Adrenal gland (tissue), 12 donors: Measurements from ENCODE around the gene TRIO. TPM values are rescaled to one million over a fixed set of nuclear protein-coding genes. Genes with fewer than 3 reads are reported as not detected.

Source experiments
- DNase-seq, 7 donors: peaks; one replicate each; pipeline ENCODE4 v3.0.0-alpha.2; 2019 to 2020
- H3K27ac ChIP-seq, 5 donors: fragments of 200-600 bp; sonication (generic) in 4 of 5; 1 replicate in 3 of 5; 2 replicates in 2 of 5; pipeline versions ENCODE4 v1.5.1 to v1.8.0; 2016 to 2020; ENCODE audit warnings: mild to moderate bottlenecking in 1 of 5
- H3K27me3 ChIP-seq: fragments of 200-600 bp; 2 replicates; pipeline ENCODE4 v1.8.0; 2021
- H3K36me3 ChIP-seq, 2 donors: fragments of 200-600 bp; replicated peaks in 1 of 2; 1 replicate in 1 of 2; 2 replicates in 1 of 2; pipeline versions ENCODE4 v1.5.1 to v1.8.0; 2018 to 2022
- H3K4me1 ChIP-seq, 2 donors: fragments of 200-600 bp; replicated peaks in 1 of 2; 1 replicate in 1 of 2; 2 replicates in 1 of 2; pipeline versions ENCODE4 v1.5.1 to v1.8.0; 2018 to 2021
- H3K4me3 ChIP-seq, 4 donors: fragments of 200-600 bp; sonication (generic) in 3 of 4; one replicate each; pipeline ENCODE4 v1.5.1; 2016 to 2018
- H3K9me3 ChIP-seq, 3 donors: fragments of 200-600 bp; sonication (generic) in 1 of 3; replicated peaks in 1 of 3; 1 replicate in 2 of 3; 2 replicates in 1 of 3; pipeline versions ENCODE4 v1.5.1 to v1.8.0; 2016 to 2021
- CTCF ChIP-seq, 6 experiments: fragments of 450-650 bp in 4 of 6; fragments of 200-600 bp in 2 of 6; sonication (generic) in 1 of 6; IDR thresholded peaks; 1 replicate in 5 of 6; 2 replicates in 1 of 6; pipeline versions ENCODE4 v1.5.1 to v1.8.0; 2016 to 2021; ENCODE audit warnings: antibody characterized with exemption in 6 of 6, mild to moderate bottlenecking in 2 of 6, moderate library complexity in 1 of 6
- POLR2A ChIP-seq, 2 donors: fragments of 450-650 bp; IDR thresholded peaks; one replicate each; pipeline ENCODE4 v1.6.1; 2017; ENCODE audit warnings: antibody characterized with exemption in 2 of 2, mild to moderate bottlenecking in 2 of 2, moderate library complexity in 1 of 2
- WGBS, 4 donors: extraction: QIAGEN DNeasy Blood & Tissue Kit in 2 of 4; methylation state at CpG; one replicate each; pipeline versions ENCODE4 v1.1.5 to v1.1.7; 2013 to 2017; 5-methylcytosine and 5-hydroxymethylcytosine counted together
- intact Hi-C, 2 donors: fragments of 100-400 bp; cut with DNase I; formaldehyde crosslinking; loops; one replicate each; pipeline versions ENCODE4 v1.14.1 to v1.15.0; 2022 to 2023
- polyA plus RNA-seq, 3 donors: library from polyadenylated mRNA; stranded (reverse); fragments of 200-250 nt in 2 of 3; fragments of 350-450 nt in 1 of 3; fragmentation: Illumina TruSeq in 1 of 3; extraction: RNeasy Lipid Tissue Mini Kit (QIAGEN cat#74804) in 1 of 3; gene quantifications; one replicate each; pipeline ENCODE4 v1.2.3, GENCODE V29; 2013 to 2014
- total RNA-seq, 9 donors: library from RNA; depleted of rRNA in 4 of 9; stranded (reverse); fragments of >200 nt in 4 of 9; fragments of 120-200 nt in 1 of 9; fragmentation: NEBNext Ultra II Directional in 1 of 9; extraction: Animal tissue kit (Norgen Biotek cat#: 25700) in 1 of 9; gene quantifications; one replicate each; pipeline versions ENCODE4 v1.1.0 to v1.2.4, GENCODE V29; 2013 to 2023
- donor health status: healthy with polysubstance abuse.
- donor health status: Bipolar disorder and iron deficiency.
- donor health status: DM: yes; HTN: yes; CAD: no.
- donor health status: DM: no; HTN: no; CAD: no.
- donor health status: DM: no; HTN: no; CAD: no.
- donor health status: DM: yes; HTN: yes; CAD: no.

Gene TRIO
- total and polyA plus RNA-seq, 12 donors = 27.3 to 109 (median 72.4) TPM

- intact Hi-C loops = no loop called here
- Histone ChIP-seq H3K9me3 (no peaks in the 10 kb centered on the region), H3K27ac (no peak overlapping the region), H3K4me3 (no peak overlapping the region), H3K27me3 (no peaks in the 10 kb centered on the region), H3K4me1 (no peaks in the 10 kb centered on the region), H3K36me3 (no peaks in the 10 kb centered on the region)
- DNase-seq = no peak
- TF ChIP-seq POLR2A (IDR thresholded peaks at IDR 0.05) = no peak
- TF ChIP-seq CTCF (IDR thresholded peaks at IDR 0.05) = no peak
- 16 to 30% (median 21%) methylated on average over 1 of the region's 1 CpG for WGBS, 4 donors
Observed at GRCh38 chr5:14528926-14529325, 385.8 kb downstream of the TRIO start.

- H3K4me1 ChIP-seq = no peaks in the 10 kb centered on the region
- TF ChIP-seq CTCF (IDR thresholded peaks at IDR 0.05) = no peak
- no peaks in the 10 kb centered on the region for H3K9me3 ChIP-seq
- no peak overlapping the region for H3K27ac ChIP-seq
- DNase-seq = no peak
- intact Hi-C loops = no loop called here
- H3K36me3 ChIP-seq = no peaks in the 10 kb centered on the region
- H3K4me3 ChIP-seq = no peak overlapping the region
- H3K27me3 ChIP-seq = no peaks in the 10 kb centered on the region
- 68 to 81% (median 75%) methylated on average over 7 of the region's 7 CpGs for WGBS, 4 donors
Observed at GRCh38 chr5:14531668-14532067, 388.5 kb downstream of the TRIO start.

GRCh38 chr5:14532180-14532579 is 389.0 kb downstream of the TRIO start:
- no peaks in the 10 kb centered on the region for H3K4me1 ChIP-seq
- H3K9me3 ChIP-seq = no peaks in the 10 kb centered on the region
- TF ChIP-seq CTCF (IDR thresholded peaks at IDR 0.05) (no peak), POLR2A (IDR thresholded peaks at IDR 0.05) (no peak)
- no peak overlapping the region for H3K27ac ChIP-seq
- no peaks in the 10 kb centered on the region for H3K36me3 ChIP-seq
- WGBS, 4 donors = 60 to 82% (median 74%) methylated on average over 3 of the region's 3 CpGs
- H3K4me3 ChIP-seq = no peak overlapping the region
- no peak for DNase-seq
- intact Hi-C loops = no loop called here
- no peaks in the 10 kb centered on the region for H3K27me3 ChIP-seq

- Histone ChIP-seq H3K4me3 (no peak overlapping the region), H3K36me3 (no peaks in the 10 kb centered on the region), H3K27ac (no peak overlapping the region), H3K9me3 (no peaks in the 10 kb centered on the region), H3K27me3 (no peaks in the 10 kb centered on the region), H3K4me1 (no peaks in the 10 kb centered on the region)
- no peak for TF ChIP-seq POLR2A (IDR thresholded peaks at IDR 0.05)
- no peak for TF ChIP-seq CTCF (IDR thresholded peaks at IDR 0.05)
- WGBS, 4 donors = 18 to 31% (median 26%) methylated on average over 7 of the region's 7 CpGs
- intact Hi-C loops = no loop called here
- DNase-seq = peak in 1 of 7 donors; percentile 12
Observed at GRCh38 chr5:14534773-14535172, 391.6 kb downstream of the TRIO start.
